Neural cell (in vitro differentiated cells): ENCODE data around the gene METTL16. TPM values are rescaled to one million over a fixed set of nuclear protein-coding genes. Genes with fewer than 3 reads are reported as not detected.

Experiments
- H2AFZ ChIP-seq: fragments of 200-600, 300-800 bp; sonication (generic), shearing (Covaris generic); 2 replicates; pipeline ENCODE4 v1.6.0; 2014; ENCODE audit warnings: low read depth, mild to moderate bottlenecking, antibody characterized with exemption, low read length, moderate library complexity
- H3F3A ChIP-seq: fragments of 200-600 bp; shearing (Covaris generic); 2 replicates; pipeline ENCODE4 v1.6.1; 2016; ENCODE audit warnings: mild to moderate bottlenecking, moderate library complexity, mixed read lengths, antibody characterized with exemption, low read length; ENCODE audit not compliant: insufficient read depth, poor library complexity, severe bottlenecking
- H3K27ac ChIP-seq: fragments of 200-600, 300-800 bp; sonication (generic), shearing (Covaris generic); 2 replicates; pipeline ENCODE4 v1.5.1; 2014; ENCODE audit warnings: mild to moderate bottlenecking, low read length, moderate library complexity
- H3K27me3 ChIP-seq: fragments of 300-800, 200-600 bp; sonication (generic), shearing (Covaris generic); 2 replicates; pipeline ENCODE4 v1.6.0; 2014; ENCODE audit warnings: mild to moderate bottlenecking, low read depth, low read length, moderate library complexity; ENCODE audit not compliant: insufficient read depth
- H3K36me3 ChIP-seq: fragments of 300-800, 200-600 bp; sonication (generic), shearing (Covaris generic); 2 replicates; pipeline ENCODE4 v1.5.1; 2014; ENCODE audit warnings: mild to moderate bottlenecking, antibody characterized with exemption, low read length, moderate library complexity; ENCODE audit not compliant: insufficient read depth
- H3K4me2 ChIP-seq: fragments of 300-800, 200-600 bp; sonication (generic), shearing (Covaris generic); 2 replicates; pipeline ENCODE4 v1.6.0; 2014; ENCODE audit warnings: mild to moderate bottlenecking, low read length
- H3K4me3 ChIP-seq: fragments of 300-800, 200-600 bp; sonication (generic), shearing (Covaris generic); 2 replicates; pipeline ENCODE4 v1.5.1; 2014; ENCODE audit warnings: mild to moderate bottlenecking, low read length, moderate library complexity
- H3K79me2 ChIP-seq: fragments of 200-600 bp; shearing (Covaris generic); replicated peaks from 2 replicates; pipeline ENCODE4 v1.6.0; 2014; ENCODE audit warnings: mild to moderate bottlenecking, low read length, moderate library complexity; ENCODE audit not compliant: insufficient read depth
- H3K9ac ChIP-seq: fragments of 300-800, 200-600 bp; sonication (generic), shearing (Covaris generic); 2 replicates; pipeline ENCODE4 v1.6.1; 2016; ENCODE audit warnings: mild to moderate bottlenecking, low read length, mixed read lengths
- H3K9me2 ChIP-seq: fragments of 200-600 bp; shearing (Covaris generic); 2 replicates; pipeline ENCODE4 v1.6.1; 2016; ENCODE audit warnings: mild to moderate bottlenecking, low read length, mixed read lengths; ENCODE audit not compliant: insufficient read depth
- H3K9me3 ChIP-seq: fragments of 200-600, 300-800 bp; sonication (generic), shearing (Covaris generic); 2 replicates; pipeline ENCODE4 v1.6.1; 2016; ENCODE audit warnings: mild to moderate bottlenecking, mixed run types, low read length, moderate library complexity, mixed read lengths
- H4K20me1 ChIP-seq: fragments of 200-600 bp; shearing (Covaris generic); 2 replicates; pipeline ENCODE4 v1.6.1; 2016; ENCODE audit warnings: mild to moderate bottlenecking, mixed run types; ENCODE audit not compliant: insufficient read depth
- EP300 ChIP-seq: fragments of 450-650 bp; conservative IDR thresholded peaks from 2 replicates; pipeline ENCODE4 v1.6.1; 2014; ENCODE audit warnings: antibody characterized with exemption, mild to moderate bottlenecking, moderate library complexity; ENCODE audit not compliant: poor library complexity, severe bottlenecking
- EZH2 ChIP-seq: fragments of 200-600, 300-800 bp; shearing (Covaris generic), sonication (generic); IDR thresholded peaks from 2 replicates; pipeline ENCODE4 v1.6.1; 2014; ENCODE audit warnings: antibody characterized with exemption, low read length, borderline replicate concordance, mild to moderate bottlenecking; ENCODE audit not compliant: insufficient read depth, poor library complexity, severe bottlenecking
- MXI1 ChIP-seq: fragments of 450-650 bp; conservative IDR thresholded peaks from 2 replicates; pipeline ENCODE4 v1.6.1; 2014; ENCODE audit warnings: antibody characterized with exemption, mild to moderate bottlenecking; ENCODE audit not compliant: poor library complexity, severe bottlenecking
- POLR2AphosphoS5 ChIP-seq: IDR thresholded peaks from 2 replicates; pipeline ENCODE4 v1.6.1; 2012
- RAD21 ChIP-seq: fragments of 450-650 bp; conservative IDR thresholded peaks from 2 replicates; pipeline ENCODE4 v1.6.1; 2014; ENCODE audit warnings: antibody characterized with exemption, mild to moderate bottlenecking, moderate library complexity
- SMC3 ChIP-seq: fragments of 450-650 bp; conservative IDR thresholded peaks from 2 replicates; pipeline ENCODE4 v1.6.1; 2014; ENCODE audit warnings: antibody characterized with exemption, mild to moderate bottlenecking, moderate library complexity; ENCODE audit not compliant: poor library complexity
- TAF1 ChIP-seq: IDR thresholded peaks from 2 replicates; pipeline ENCODE4 v1.6.1; 2012; ENCODE audit warnings: low read depth
- polyA plus RNA-seq: library from polyadenylated mRNA; depleted of rRNA; stranded (reverse); fragments of >200 nt; gene quantifications from 2 replicates; pipeline ENCODE4 v1.2.3, GENCODE V29; 2014
- TF ChIP-seq, protein P1 (sequence below): IDR thresholded peaks from 2 replicates; pipeline ENCODE4 v1.6.1; 2012; ENCODE audit warnings: borderline replicate concordance
- TF ChIP-seq, protein P2 (sequence below): fragments of 450-650 bp; IDR thresholded peaks from 2 replicates; pipeline ENCODE4 v1.5.1; 2014; ENCODE audit warnings: antibody characterized with exemption, mild to moderate bottlenecking, moderate library complexity; ENCODE audit not compliant: poor library complexity, severe bottlenecking

Gene METTL16
- polyA plus RNA-seq, 1 donor from 2014 or later: 20.3 TPM

- H3K4me3 ChIP-seq: peak overlapping the region; percentile 100
- no peaks in the 10 kb centered on the region for H3K9me2 ChIP-seq
- H3K9ac ChIP-seq: peak overlapping the region; percentile 99
- no peaks in the 10 kb centered on the region for H3K27me3 ChIP-seq
- peak overlapping the region; percentile 84 for H3K4me2 ChIP-seq
- H3K9me3 ChIP-seq: no peaks in the 10 kb centered on the region
- TF ChIP-seq EP300 (no peak), EZH2 (no peak)
- H4K20me1 ChIP-seq: peaks cover 38% of the 10 kb centered on the region
- peak overlapping the region; percentile 100 for H3K27ac ChIP-seq
- H3F3A ChIP-seq: no peaks in the 10 kb centered on the region
- H3K36me3 ChIP-seq: no peaks in the 10 kb centered on the region
- H2AFZ ChIP-seq: no peak overlapping the region
- peaks cover 61% of the 10 kb centered on the region for H3K79me2 ChIP-seq
These were observed 114.2 kb downstream of the METTL16 start for GRCh38 chr17:2397247-2398171.

DNA sequence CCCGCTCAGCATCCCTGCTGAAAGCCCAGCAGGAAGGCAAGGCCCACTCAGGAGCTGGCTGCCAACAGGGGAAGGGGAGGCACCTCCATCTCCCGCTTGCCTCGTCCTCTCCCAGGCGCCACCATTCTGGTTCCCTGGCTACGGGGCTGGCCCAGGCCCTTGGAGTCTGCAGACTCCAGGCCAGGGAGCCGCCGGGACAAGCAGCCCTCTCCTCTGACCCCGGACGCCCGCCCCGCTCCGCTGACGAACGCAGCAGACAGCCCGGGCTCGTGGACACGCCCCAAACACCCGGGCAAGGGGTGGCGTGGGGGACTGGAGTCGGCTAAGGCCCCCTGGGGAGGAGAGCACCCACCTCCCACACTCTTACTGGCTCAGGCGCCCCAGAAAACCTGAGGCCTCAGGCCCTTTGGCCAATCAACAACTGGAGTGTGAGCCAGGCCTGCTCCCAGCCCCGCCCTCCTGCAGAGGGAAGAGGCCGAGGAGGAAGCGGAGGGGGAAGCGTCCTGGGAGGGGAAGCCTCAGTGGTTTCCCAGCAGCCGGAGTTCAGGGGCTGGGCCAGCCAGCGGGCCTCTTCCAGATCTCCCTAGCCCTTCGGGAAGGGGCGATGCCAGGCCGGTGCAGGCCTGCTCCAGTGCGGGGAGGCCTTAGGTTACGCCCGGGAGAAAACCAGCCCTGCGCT, 115.0 kb downstream of the METTL16 start:
- no peak overlapping the region for H2AFZ ChIP-seq

GRCh38 chr17:2396192-2396567, 115.5 kb downstream of the METTL16 start:
- H3K9ac ChIP-seq: peak overlapping the region; percentile 57
- H3K79me2 ChIP-seq: peaks cover 72% of the 10 kb centered on the region
- H3K4me2 ChIP-seq: peak overlapping the region; percentile 7
- H4K20me1 ChIP-seq: peaks cover 38% of the 10 kb centered on the region
- H3F3A ChIP-seq: peaks cover 7% of the 10 kb centered on the region
- no peaks in the 10 kb centered on the region for H3K27me3 ChIP-seq
- no peaks in the 10 kb centered on the region for H3K36me3 ChIP-seq
- H2AFZ ChIP-seq: no peak overlapping the region
- H3K9me3 ChIP-seq: no peaks in the 10 kb centered on the region
- peak overlapping the region; percentile 100 for H3K4me3 ChIP-seq
- H3K9me2 ChIP-seq: no peaks in the 10 kb centered on the region
- no peak for TF ChIP-seq SMC3
- no peak for TF ChIP-seq EZH2
- no peak for TF ChIP-seq MXI1
- no peak for TF ChIP-seq TAF1
- TF ChIP-seq, protein P1, sequence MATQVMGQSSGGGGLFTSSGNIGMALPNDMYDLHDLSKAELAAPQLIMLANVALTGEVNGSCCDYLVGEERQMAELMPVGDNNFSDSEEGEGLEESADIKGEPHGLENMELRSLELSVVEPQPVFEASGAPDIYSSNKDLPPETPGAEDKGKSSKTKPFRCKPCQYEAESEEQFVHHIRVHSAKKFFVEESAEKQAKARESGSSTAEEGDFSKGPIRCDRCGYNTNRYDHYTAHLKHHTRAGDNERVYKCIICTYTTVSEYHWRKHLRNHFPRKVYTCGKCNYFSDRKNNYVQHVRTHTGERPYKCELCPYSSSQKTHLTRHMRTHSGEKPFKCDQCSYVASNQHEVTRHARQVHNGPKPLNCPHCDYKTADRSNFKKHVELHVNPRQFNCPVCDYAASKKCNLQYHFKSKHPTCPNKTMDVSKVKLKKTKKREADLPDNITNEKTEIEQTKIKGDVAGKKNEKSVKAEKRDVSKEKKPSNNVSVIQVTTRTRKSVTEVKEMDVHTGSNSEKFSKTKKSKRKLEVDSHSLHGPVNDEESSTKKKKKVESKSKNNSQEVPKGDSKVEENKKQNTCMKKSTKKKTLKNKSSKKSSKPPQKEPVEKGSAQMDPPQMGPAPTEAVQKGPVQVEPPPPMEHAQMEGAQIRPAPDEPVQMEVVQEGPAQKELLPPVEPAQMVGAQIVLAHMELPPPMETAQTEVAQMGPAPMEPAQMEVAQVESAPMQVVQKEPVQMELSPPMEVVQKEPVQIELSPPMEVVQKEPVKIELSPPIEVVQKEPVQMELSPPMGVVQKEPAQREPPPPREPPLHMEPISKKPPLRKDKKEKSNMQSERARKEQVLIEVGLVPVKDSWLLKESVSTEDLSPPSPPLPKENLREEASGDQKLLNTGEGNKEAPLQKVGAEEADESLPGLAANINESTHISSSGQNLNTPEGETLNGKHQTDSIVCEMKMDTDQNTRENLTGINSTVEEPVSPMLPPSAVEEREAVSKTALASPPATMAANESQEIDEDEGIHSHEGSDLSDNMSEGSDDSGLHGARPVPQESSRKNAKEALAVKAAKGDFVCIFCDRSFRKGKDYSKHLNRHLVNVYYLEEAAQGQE: no peak
- no peak for TF ChIP-seq EP300
- no peak for TF ChIP-seq RAD21
- no peak for TF ChIP-seq POLR2AphosphoS5
- TF ChIP-seq, protein P2, sequence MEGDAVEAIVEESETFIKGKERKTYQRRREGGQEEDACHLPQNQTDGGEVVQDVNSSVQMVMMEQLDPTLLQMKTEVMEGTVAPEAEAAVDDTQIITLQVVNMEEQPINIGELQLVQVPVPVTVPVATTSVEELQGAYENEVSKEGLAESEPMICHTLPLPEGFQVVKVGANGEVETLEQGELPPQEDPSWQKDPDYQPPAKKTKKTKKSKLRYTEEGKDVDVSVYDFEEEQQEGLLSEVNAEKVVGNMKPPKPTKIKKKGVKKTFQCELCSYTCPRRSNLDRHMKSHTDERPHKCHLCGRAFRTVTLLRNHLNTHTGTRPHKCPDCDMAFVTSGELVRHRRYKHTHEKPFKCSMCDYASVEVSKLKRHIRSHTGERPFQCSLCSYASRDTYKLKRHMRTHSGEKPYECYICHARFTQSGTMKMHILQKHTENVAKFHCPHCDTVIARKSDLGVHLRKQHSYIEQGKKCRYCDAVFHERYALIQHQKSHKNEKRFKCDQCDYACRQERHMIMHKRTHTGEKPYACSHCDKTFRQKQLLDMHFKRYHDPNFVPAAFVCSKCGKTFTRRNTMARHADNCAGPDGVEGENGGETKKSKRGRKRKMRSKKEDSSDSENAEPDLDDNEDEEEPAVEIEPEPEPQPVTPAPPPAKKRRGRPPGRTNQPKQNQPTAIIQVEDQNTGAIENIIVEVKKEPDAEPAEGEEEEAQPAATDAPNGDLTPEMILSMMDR: no peak
- peak overlapping the region; percentile 47 for H3K27ac ChIP-seq

More for the DNA sequence above, 115.0 kb downstream of the METTL16 start:
- Histone ChIP-seq H3K4me2 (peak overlapping the region; percentile 7), H3K9me3 (no peaks in the 10 kb centered on the region), H3F3A (peaks cover 3% of the 10 kb centered on the region), H3K9ac (peak overlapping the region; percentile 57), H3K27me3 (no peaks in the 10 kb centered on the region), H3K79me2 (peaks cover 67% of the 10 kb centered on the region), H3K27ac (peak overlapping the region; percentile 47), H3K4me3 (peak overlapping the region; percentile 100), H3K36me3 (no peaks in the 10 kb centered on the region), H3K9me2 (no peaks in the 10 kb centered on the region), H4K20me1 (peaks cover 38% of the 10 kb centered on the region)
- no peak for TF ChIP-seq TAF1
- TF ChIP-seq, protein P2: no peak
